ENCODE results near the gene SUPT6H.

The SUPT6H gene

DNA sequence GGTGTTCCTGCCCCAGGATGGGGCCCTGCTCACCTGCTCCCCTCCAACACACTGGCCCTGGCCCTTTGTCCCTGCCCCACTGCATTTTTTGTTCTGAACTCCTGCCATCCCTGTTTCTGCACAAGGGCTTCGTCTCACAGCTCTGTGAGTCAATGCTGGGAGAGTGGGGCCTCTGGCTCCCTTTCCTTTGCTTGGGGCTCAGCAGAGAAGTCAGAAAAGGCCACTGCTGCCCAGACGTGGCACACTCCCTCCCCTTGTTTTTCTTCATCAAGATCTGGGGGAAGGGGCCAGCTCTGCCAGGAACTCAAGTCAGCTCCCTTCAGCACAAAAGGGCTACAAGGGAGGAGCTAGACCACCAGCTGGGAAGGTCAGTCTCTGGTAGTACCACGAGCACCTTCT, 40.7 kb downstream of the SUPT6H start:
- DNase-seq = no peak

DNA sequence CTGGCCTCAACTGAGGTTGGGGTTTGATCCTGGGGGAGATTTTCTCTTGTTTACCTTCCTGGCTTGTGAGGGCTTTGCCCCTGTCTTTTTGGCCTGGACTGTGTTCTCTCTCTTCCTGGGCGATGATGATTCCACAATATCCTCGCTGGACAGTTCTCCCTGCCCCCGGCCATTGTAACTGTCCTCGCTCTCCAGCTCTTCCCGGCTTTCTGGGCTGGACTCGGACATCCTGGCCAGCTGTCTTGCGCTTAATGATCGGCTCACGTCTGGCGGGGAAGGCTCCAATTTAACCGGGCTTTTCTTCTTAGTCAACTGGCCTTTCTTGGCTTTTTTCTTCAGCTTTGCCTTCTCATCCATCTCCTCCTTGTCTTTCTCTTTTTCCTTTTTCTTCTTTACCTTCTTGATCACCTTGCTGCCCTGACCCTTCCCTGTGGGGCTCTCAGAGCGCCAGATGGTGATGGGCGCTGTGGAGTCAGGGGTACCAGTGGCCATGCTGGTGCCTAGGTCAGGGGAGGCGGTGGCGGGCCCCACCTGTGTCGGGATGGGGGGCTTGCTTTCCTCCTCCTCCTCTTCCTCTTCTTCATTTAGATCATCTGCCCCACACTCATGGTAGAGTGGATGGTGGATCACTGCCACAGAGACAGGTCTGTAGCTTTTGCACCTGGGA, 41.7 kb downstream of the SUPT6H start:
- DNase-seq = no peak

DNA sequence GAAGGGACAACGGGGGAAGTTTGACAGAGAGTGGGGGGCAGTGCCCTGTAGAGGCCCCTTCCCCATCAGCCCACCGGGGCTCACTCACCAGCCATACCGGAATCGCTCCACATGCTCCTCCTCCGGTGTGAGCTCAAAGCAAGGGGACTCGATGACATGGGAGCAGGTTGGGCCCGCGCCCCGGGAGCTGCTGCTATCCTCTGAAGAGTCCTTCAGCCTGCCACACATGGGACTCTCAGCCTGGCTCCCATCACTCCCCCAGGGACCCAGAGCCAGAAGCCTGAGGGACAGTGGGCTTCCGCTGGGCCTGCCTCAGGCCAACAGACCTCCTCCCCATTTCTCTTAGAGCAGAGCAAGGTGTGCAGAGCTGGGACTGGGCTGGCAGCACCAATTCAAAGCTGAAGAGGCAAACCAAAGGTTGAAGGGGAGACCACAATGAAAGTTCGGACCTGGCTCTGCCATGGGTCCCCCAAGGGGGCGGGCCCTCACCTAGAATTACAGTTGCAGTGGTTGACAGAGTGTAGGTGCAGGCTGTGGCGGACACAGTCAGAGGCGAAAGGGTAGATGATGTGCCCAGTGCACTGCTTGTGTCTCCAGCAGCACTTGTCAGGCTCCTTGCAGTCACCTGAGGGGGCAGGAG, 42.3 kb downstream of the SUPT6H start:
- DNase-seq = no peak

DNA sequence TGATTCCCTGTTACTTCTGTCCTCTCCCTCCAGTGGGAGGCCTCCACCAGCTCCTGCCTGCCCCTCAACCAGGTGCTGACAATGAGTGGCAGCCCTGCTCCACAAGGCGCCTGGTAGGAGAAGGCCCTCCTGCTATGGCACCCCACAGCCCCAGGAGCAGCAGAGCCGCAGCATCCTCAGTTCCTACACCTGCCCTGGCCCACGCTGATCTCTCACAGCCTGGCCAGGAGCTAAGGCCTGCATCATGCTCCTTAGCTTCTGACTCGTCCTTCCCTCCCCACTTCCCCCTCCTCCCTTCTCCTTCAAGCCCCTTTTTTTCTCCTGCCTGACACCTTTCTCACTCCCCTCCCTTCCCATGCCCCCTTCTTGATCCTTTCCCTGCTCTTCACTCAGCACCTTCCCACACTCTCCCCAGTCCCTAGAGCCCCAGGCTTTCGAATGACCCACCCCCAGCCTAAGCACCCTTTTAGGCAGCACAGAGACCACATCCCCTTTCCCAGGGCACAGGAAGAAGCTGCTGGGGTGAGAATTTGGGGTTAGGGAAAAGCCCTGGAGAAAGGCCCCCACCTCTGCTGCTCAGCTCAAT, 43.2 kb downstream of the SUPT6H start:
- no peak for DNase-seq

DNA sequence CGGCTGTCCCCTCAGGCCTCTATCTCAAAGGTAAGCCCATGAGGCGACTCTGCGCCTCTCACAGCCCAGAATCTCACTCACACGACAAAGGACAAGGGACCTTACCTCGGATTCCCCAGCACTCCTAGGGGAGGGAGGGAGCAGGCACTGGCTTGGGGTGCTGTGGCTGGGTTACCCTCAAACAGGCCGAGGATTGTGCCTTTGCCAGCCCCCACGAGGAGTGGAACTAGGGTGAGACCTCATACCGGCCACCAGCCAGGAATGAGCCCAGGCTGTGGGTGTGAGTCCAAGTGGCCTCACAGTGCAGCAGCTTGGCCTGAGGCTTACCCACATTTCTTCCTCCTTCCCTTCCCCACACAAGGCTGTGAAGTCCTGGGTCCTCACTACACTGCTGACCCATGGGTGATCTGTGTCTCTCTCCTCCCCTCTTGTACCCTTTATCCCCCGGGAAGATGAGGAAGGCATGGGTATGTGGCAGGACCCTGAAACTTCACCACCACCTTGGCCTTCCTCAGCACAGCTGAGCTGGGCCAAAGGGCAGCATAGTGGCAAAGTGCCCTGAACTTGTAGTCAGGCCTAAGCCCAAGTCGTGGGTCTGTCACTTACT, 43.8 kb downstream of the SUPT6H start:
- no peak for DNase-seq

DNA sequence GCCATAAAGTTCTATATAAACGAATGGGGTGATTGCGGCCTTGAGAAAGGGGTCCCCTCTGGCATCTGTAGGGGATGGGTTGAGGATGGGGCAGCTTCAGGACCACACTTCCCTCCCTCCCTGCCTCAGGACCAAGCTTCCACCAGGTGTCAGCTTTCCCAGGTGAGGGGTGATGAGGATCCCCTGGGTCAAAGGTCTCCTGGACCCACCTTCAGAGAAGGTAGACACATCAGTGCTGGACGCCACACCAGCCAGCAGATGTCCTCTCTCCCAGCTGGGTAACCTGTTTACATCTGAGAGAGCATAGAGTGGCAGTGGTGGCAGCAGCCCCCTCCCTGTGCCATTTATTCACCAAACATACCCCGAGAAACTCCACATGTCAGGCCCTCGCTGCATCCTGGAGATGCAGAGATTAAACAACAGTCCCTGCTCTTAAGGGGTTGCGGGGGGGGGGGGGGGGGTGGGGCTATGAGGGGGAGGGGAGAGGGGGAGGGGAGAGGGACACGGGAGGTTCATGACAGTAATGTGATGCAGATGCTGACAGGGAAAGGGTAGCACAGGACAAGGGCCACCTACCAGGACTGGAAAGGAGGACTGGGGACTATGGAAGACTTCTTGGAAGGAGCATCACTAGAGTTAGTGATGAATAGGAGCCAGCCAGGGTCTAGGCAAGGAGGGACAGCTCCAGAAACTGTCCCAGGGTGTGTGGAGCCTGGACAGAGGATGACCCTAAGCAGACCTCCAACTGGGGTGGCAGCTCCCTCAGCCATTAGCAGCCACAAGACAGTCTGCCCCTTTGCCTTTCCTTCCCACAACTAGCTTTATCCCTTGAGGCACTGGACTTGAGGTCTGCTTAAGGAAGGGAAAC, 44.7 kb downstream of the SUPT6H start:
- no peak for DNase-seq

DNA sequence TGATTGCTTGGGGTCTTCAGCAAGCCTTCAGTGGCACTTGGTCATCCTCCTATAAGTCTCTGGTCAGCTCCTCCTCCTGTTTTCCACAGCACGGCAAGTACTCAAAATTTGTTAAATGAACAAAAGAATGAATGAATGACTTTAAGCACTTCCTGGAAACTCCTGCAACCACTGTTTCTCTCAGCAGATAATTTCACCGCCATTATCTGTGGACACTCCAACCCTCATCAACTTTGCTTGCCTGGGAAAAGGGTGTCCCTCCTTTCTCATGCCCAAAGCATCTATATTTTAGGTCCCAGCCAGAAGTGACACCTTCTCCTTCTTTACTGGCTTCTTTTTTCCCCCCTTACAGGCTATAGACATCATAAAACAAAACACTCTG, 45.3 kb downstream of the SUPT6H start:
- DNase-seq = no peak

DNA sequence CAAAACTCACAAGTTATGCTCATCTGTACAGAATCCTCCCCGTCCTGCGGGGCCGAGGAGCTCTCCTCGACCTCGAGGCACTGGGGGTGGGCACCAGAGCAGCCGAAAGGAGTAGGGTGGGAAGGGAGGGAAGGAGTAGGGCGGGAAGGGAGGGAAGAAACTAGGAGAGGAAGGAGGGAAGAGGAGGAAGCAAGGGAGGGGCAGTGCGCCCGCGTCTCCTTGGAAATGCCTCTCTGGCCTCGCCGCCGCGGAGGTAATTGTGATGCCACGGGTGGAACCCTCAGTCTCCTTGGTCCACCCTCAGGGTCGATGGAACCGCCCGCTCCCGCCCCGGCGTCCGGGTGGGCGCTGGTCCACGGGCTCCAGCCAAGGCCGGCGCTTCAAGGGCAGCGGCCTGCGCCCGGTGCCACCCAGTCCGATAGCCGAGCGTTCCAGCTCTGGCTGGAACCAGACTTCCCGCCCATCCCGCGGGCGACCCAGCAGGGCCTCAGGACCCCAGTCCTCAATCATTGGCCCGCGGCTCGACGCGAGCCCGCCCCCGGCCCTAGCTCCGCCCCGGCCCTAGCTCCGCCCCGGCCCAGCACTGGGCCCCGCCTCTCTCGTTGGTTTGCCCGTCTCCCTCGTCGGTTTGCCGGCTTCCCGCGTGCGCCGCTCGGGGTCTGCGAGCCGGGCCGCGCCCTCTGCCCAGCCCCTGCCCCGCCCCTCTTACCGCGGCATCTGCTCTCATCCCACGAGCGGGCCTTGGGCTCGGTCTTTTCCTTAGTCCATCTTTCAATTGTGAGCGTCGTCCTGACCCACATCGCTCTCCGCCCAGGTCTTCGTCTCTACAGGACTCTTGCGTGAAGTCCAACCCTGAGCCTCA, 49.1 kb downstream of the SUPT6H start:
- peak; percentile 93 for DNase-seq

DNA sequence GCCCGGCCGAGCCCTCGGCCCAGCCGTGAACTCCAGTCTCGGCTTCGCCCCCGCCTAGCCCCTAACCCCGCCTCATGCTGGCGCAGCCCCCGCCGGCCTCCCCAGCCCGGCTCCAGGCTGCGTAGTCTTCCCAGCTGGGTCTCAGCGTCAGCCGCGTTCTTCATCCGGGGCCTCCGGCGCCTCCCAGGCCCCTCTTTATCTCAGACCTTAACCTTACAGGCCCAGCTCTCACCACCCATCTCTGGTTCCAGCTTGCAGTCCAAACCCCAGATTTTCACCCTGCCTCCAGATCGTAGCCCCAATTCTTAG, 49.7 kb downstream of the SUPT6H start, which contains the start of gene PROCA1:
Gene PROCA1, minus strand, starts transcription at position 166 of the 309 bp plus-strand sequence. CDS start 228 bp downstream, outside the sequence.
- DNase-seq = peak; percentile 53

DNA sequence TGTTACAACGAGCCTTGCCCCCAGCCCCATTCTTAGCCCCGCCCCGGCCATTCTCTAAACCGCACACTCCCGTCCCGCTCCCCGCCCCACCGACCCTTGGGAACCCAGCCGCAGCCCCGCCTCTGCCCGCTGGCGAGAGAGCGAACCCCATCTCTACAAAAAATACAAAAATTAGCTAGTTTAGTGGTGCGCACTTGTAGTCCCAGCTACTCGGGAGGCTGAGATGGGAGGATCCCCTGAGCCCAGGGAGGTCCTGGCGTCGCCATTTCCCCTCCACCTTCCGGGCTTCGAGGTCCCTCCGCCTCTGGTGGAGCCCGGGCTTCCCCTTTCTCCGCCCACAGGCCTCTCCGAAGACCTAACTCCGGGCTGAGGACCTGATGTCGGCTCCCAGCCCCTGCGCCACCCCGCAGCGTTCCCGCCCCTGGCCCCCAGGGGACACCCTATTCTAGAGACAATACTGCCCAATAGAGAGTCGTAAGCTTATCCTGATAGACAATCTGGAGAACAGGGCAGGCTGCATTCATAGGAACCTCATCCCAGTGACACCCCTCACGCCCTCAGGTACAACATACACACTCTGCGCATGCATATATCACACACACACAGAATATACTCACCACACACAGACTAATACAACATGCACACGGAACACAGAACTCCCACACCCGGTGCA, 50.2 kb downstream of the SUPT6H start:
- peak; percentile 74 for DNase-seq

DNA sequence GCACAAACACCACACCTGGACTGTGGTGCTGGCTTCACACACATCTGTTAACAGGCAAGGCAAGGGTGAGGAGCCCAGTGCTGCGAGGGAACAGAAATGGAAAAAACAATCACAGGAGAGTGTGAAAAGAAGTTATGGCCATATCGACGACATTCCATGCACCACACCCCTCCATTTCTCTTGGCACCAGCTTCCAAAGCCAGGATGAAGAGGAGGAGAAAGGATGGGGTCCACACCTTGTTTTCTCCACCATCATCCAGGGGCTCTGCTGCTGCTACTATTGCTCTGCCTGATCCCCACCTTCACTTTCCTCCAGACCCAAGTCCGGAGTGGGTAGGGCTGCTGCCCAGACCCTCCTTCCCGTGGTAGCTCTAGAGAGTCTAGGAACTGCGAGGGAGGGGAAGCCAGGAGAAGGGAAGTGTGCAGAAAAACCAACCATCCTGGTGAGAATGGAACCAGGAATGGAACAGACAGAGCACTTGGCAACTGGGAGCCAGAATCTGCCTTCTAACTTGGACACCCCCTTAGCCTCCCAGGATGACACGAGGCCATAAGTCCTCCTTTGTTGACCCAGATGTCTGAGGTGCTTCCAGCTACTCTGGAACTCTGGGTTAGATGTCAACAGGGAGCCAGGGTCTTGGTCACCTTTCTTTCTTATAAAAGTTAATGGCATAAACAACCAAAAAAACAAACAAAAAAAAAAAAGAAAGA, 50.9 kb downstream of the SUPT6H start:
- no peak for DNase-seq

DNA sequence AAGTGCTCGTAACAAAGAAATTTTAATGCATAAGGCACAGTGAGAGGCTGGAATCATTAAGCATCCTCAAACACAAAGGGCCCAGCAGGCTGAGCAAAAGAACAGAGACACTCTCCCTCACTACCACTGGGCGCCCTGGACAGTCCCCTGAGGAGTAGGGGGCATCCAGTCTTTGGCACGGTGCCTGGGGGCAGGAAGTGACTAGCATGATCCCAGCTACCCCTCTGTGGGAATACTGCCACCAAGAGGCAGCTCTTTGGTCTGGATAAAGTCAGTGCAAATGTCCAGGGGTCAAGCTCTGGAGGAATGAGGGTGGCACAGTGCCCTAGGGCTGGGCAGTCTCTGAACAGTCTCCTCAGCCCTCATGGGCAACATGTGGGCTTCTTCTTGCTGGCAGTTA, 52.3 kb downstream of the SUPT6H start:
- DNase-seq = no peak

DNA sequence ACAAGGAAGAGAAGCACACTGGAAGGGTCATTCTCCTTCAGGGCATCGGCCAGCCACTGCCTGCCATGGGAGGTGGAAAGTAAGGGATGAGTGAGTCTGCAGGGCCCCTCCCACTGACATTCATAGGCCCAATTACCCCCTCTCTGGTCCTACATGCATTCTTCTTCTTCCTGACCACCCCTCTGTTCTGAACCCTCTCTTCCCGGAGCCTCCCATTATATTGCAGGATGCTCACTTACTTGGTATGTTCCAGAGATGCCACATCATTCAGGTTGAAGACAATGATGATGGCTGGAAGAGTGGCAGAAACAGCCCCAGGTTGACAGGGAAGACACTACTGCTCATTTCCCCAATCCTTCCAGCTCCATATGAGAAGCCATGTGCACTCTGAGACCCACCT, 53.2 kb downstream of the SUPT6H start:
- no peak for DNase-seq

DNA sequence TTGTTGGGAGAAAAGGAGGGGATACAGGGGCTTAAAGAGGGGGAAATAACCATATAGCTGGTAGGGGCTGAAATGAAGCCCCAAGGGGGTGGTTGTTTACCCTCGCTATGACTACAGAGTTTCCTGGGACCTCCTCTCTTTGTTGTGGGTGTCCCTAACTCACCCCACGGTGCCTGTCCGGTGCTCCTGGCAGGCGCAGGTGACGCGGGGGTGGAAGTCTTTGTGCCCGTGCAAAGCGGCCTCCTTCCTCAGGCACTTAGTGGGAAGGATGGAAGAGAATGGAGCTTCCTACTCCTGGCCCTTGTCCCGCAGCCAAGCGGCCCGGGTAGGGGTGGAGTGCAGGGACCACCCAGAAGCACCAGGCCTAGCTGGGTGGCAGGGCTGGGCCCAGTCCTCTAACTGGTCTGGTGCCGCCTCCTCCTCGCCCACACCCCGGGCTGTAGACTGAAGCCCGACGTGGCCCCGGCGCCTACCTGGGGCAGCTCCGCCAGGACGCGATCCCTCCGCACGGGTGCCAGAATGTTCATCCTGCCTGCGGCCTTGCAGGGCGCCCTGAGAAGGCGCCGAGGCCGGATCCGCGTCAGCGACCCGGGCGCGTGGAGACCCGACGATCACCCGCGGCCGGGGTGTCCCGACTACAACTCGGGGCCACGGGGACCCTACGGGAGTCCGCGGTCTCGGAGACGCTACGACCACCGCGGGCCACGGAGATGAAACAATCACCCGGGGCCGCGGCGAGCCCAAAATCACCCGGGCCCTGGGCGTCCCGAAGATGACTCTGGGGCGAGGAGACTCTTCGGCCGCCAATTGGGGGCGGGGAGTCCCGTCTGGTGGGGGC, 55.0 kb downstream of the SUPT6H start:
- no peak for DNase-seq

DNA sequence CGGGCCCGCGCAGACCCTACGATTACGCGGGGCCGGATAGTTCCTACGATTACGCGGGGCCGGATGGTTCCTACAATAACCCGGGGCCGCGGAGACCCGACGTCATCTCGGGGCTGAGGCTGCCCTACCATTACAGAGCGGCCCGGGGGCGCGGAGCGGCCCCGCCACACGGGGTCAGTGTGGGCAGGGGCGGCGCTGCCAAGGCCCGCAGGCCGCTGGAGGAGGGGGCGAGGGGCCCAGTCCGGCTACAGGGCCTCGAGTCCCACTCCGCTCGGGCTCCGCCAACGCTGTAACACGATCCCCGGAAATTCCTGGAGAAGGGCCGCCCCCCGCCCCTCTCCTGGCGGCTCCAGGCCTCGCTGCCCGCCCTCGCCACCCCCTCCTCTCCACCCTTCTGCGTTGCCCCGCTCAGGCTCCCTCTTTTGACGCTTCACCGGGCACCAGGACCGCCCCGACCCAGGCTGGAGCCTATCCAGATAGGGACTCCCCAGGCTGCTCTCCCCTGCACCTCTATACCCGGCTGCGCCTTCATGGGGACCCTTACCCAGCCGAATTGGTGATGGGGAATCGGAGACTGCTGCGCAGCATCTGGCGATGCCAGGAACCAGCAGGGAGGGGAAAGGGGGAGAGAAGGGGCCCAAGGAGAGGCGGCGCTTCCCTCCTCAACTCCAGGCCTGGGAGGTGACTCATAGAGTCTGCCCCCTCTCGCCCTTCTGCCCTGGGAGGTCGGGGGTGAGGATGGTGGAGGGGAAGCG, 55.8 kb downstream of the SUPT6H start, which contains the start of gene RAB34:
Gene RAB34, minus strand, starts transcription at position 291 of the 755 bp plus-strand sequence. CDS start 602 bp downstream, outside the sequence.
- DNase-seq = no peak

DNA sequence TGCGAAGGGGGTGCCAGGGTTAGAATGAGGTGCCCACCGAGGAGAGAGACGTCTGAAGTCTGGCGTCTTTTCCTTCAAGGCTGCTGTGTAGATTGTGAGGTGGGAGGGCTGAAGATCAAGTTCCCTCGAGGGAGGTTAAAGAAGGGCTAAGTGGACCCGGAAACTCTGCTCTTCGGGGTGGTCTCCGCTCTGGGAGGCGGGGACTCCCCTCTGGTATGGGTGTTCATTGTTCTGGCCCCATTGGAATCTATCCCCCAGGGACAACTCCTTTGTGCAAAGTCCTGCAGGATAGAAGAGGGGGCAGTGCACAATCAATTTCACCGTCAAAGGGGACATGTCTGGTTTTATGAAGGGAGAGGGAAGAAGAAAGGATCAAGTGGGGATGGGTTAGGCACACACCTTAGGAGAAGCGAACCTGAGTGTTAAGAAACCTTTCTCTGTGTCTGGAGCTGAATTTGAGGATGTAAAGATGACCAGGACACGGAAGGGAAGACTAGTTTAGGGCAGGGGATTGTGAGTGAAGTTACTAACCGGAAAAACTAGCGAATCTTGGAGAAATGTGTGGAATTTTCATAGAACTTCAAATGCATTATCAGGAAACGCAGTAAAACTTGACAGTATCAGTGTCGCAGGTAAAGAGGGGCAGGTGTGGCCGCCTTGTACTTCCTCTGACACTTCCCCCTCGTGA, 56.5 kb downstream of the SUPT6H start:
- no peak for DNase-seq

DNA sequence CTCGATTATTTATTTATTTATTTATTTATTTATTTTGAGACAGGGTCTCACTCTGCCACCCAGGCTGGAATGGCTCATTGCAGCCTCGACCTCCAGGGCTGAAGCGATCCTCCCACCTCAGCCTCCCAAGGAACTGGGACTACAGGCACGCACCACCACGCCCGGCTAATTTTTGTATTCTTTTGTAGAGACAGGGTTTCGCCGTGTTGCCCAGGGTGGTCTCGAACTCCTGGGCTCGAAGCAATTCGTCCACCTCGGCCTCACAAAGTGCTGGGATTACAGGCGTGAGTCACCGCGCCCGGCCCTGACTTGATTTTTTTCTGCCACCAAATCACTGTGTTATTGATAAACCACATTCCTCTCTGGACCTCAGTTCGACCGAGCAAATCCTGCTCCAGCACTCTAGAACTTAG, 57.0 kb downstream of the SUPT6H start:
- no peak for DNase-seq

DNA sequence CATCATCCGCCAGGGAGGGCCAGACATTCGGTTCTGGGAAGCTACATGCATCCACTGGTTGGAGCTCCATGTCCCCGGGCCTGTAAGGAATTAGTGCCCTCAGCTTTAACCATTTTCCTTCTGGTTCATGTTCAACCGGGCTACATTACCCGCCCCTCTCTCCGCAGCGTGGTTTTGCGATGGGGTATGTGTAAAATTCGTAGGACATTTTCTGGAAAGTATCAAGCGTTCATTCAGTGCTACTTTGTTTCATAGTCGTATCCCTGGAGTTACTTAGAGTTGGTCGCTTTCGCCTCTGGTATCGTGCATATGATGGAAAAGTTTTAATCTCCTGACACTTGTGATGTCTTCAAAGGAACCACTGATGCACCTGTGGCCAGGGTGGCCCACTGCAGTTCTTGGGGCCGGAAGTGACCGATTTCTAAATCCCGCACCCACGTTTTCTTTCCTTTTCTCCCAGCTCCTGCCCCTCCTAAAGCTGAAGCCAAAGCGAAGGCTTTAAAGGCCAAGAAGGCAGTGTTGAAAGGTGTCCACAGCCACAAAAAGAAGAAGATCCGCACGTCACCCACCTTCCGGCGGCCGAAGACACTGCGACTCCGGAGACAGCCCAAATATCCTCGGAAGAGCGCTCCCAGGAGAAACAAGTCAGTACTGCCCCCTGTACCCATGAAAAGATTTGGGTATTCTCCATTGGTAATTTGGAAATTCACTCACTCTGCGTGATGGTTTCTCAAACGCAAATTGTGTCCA, 58.4 kb downstream of the SUPT6H start:
- no peak for DNase-seq
